HepG2 (cell line): ENCODE results near the gene SPACDR. TPM values are rescaled to one million over a fixed set of nuclear protein-coding genes. Genes with fewer than 3 reads are reported as not detected.

Experiments
- ATAC-seq: fragments of 200-7000 bp; cut with Tn5 transposase; 3 replicates; pipeline ENCODE4 v1.9.1; 2020; ENCODE audit warnings: mild to moderate bottlenecking, moderate library complexity
- BruUV-seq: library from RNA; stranded (reverse); fragments of 400-500 nt; replicated peaks from 2 replicates; lab custom pipeline; 2021; lab: Mats Ljungman, UMichigan
- CTCF ChIA-PET: fragments of 300-600 bp; formaldehyde crosslinking; extraction: SDS; loops from one replicate; lab custom pipeline; 2021; ENCODE audit warnings: low total read pairs, inconsistent platforms, low intra/inter-chr PET ratio; lab: Yijun Ruan, JAX
- POLR2A ChIA-PET: fragments of 350-600 bp; sonication (Branson Sonifier 250); formaldehyde crosslinking; loops from one replicate; lab custom pipeline; 2020; ENCODE audit warnings: antibody characterized with exemption, inconsistent platforms; lab: Yijun Ruan, JAX
- DNase-seq: peaks from one replicate; pipeline ENCODE4 v3.0.0-alpha.2; 2015; ENCODE audit warnings: low spot score
- FAIRE-seq: peaks from 3 replicates; lab custom pipeline; 2011; peaks lifted over from hg19 to GRCh38; lab: Jason Lieb, UNC
- H2AFZ ChIP-seq: one replicate; pipeline ENCODE4 v1.6.1; 2011; ENCODE audit warnings: low read length, inconsistent platforms
- H3K27ac ChIP-seq: fragments of 300-600 bp; 3 replicates; pipeline ENCODE4 v1.8.0; 2011; ENCODE audit warnings: mixed run types, mild to moderate bottlenecking, mixed read lengths, low read length, inconsistent platforms; ENCODE audit not compliant: insufficient read depth; ENCODE audit errors: extremely low read length
- H3K27me3 ChIP-seq, 2 experiments: fragments of 200-600 bp in 1 of 2; 2 replicates in 1 of 2; 3 replicates in 1 of 2; pipeline versions ENCODE4 v1.6.0 to v1.8.0; 2011; ENCODE audit warnings: low read length in 2 of 2, mild to moderate bottlenecking in 2 of 2, moderate library complexity in 2 of 2, inconsistent platforms in 1 of 2; ENCODE audit not compliant: insufficient read depth in 2 of 2, control insufficient read depth in 1 of 2
- H3K36me3 ChIP-seq, 2 experiments: fragments of 200-600 bp in 1 of 2; replicated peaks in 1 of 2; 2 replicates in 1 of 2; 3 replicates in 1 of 2; pipeline versions ENCODE4 v1.5.1 to v1.8.0; 2011; ENCODE audit warnings: low read length in 2 of 2, inconsistent platforms in 1 of 2; ENCODE audit not compliant: insufficient read depth in 2 of 2, control insufficient read depth in 1 of 2
- H3K4me1 ChIP-seq: 2 replicates; pipeline ENCODE4 v1.5.1; 2012; ENCODE audit warnings: low read length, inconsistent platforms; ENCODE audit not compliant: insufficient read depth
- H3K4me2 ChIP-seq: 2 replicates; pipeline ENCODE4 v1.6.0; 2011; ENCODE audit warnings: low read depth, low read length, inconsistent platforms
- H3K4me3 ChIP-seq, 3 experiments: fragments of 200-600 bp in 1 of 3; sonication (generic), shearing (Covaris generic) in 1 of 3; replicated peaks in 1 of 3; 2 replicates each; pipeline ENCODE4 v1.5.1; 2011 to 2016; ENCODE audit warnings: low read length in 3 of 3, inconsistent platforms in 2 of 3, low read depth in 2 of 3, mild to moderate bottlenecking in 2 of 3, control low read depth in 1 of 3, mixed read lengths in 1 of 3; ENCODE audit not compliant: insufficient read depth in 1 of 3
- H3K79me2 ChIP-seq: one replicate; pipeline ENCODE4 v1.6.1; 2011; ENCODE audit warnings: low read length, inconsistent platforms; ENCODE audit not compliant: insufficient read depth
- H3K9ac ChIP-seq: 2 replicates; pipeline ENCODE4 v1.6.0; 2011; ENCODE audit warnings: mild to moderate bottlenecking, low read depth, low read length, inconsistent platforms; ENCODE audit not compliant: insufficient read depth
- H3K9me3 ChIP-seq: 2 replicates; pipeline ENCODE4 v1.5.1; 2012; ENCODE audit warnings: mild to moderate bottlenecking, low read length
- H4K20me1 ChIP-seq: 2 replicates; pipeline ENCODE4 v1.6.0; 2011; ENCODE audit warnings: inconsistent platforms, mild to moderate bottlenecking, low read length, moderate library complexity; ENCODE audit not compliant: insufficient read depth
- ARNTL ChIP-seq: sonication (generic); formaldehyde crosslinking; IDR thresholded peaks from 2 replicates; pipeline ENCODE4 v1.4.0; 2020; ENCODE audit warnings: mild to moderate bottlenecking, missing genetic modification reagents
- ATAD3A ChIP-seq: sonication (generic); formaldehyde crosslinking; IDR thresholded peaks from 2 replicates; pipeline ENCODE4 v1.4.0; 2020; ENCODE audit warnings: missing genetic modification reagents
- FOSL2 ChIP-seq: sonication (generic); formaldehyde crosslinking; IDR thresholded peaks from 2 replicates; pipeline ENCODE4 v1.4.0; 2020; ENCODE audit warnings: missing genetic modification reagents
- FOXO4 ChIP-seq: sonication (generic); formaldehyde crosslinking; conservative IDR thresholded peaks from 2 replicates; pipeline ENCODE4 v1.8.1; 2023; ENCODE audit warnings: missing genetic modification reagents
- NFIB ChIP-seq: sonication (generic); formaldehyde crosslinking; IDR thresholded peaks from 2 replicates; pipeline ENCODE4 v1.9.0; 2021; ENCODE audit warnings: missing genetic modification reagents, mild to moderate bottlenecking, borderline replicate concordance
- SMC3 ChIP-seq: IDR thresholded peaks from 2 replicates; pipeline ENCODE4 v1.6.1; 2011; ENCODE audit warnings: low read length, improper control_type of control experiment
- STAG1 ChIP-seq: sonication (generic); formaldehyde crosslinking; IDR thresholded peaks from 2 replicates; pipeline ENCODE4 v1.4.0; 2020; ENCODE audit warnings: missing genetic modification reagents
- ZNF10 ChIP-seq: sonication (generic); formaldehyde crosslinking; IDR thresholded peaks from 2 replicates; pipeline ENCODE4 v1.4.0; 2020; ENCODE audit warnings: mild to moderate bottlenecking, low read depth, missing genetic modification reagents, borderline replicate concordance
- ZNF607 ChIP-seq: sonication (generic); formaldehyde crosslinking; IDR thresholded peaks from 2 replicates; pipeline ENCODE4 v1.5.1; 2020; ENCODE audit warnings: missing genetic modification reagents, mild to moderate bottlenecking, borderline replicate concordance
- WGBS: methylation state at CpG from one replicate; pipeline ENCODE4 v1.1.6; 2017; ENCODE audit warnings: low lambda C conversion rate; 5-methylcytosine and 5-hydroxymethylcytosine counted together
- in situ Hi-C: cut with HindIII; loops from 2 replicates; pipeline ENCODE4 v1.10.0; 2017; ENCODE audit warnings: low pct_unique_long_range_greater_than_20kb; ENCODE audit not compliant: extremely low pct_ligation_motif_present
- intact Hi-C: fragments of 100-400 bp; cut with micrococcal nuclease; formaldehyde crosslinking; loops from one replicate; pipeline ENCODE4 v1.10.0; 2022; ENCODE audit not compliant: unreplicated experiment
- polyA plus RNA-seq, 8 experiments: library from polyadenylated mRNA; depleted of rRNA in 3 of 8; stranded (reverse) in 7 of 8; unstranded in 1 of 8; fragments of >200 nt; fragmentation: Illumina TruSeq in 4 of 8; extraction: Trizol in 4 of 8; gene quantifications; 2 replicates each; pipeline versions ENCODE4 v1.2.1 to v1.2.3, GENCODE V29; 2011 to 2016; ENCODE audit warnings: low read depth in 4 of 8, missing spikeins in 1 of 8, mixed read lengths in 1 of 8; ENCODE audit not compliant: insufficient read depth in 1 of 8
- total RNA-seq, 5 experiments: library from RNA; depleted of rRNA; stranded (reverse); fragments of >200 nt; fragmentation: Illumina TruSeq; extraction: Trizol; gene quantifications; 2 replicates each; pipeline ENCODE4 v1.2.3, GENCODE V29; 2016; ENCODE audit warnings: low read depth in 1 of 5
- TF ChIP-seq, protein P1 (sequence below): sonication (generic); formaldehyde crosslinking; IDR thresholded peaks from 2 replicates; pipeline ENCODE4 v1.4.0; 2020; ENCODE audit warnings: mild to moderate bottlenecking, missing genetic modification reagents
- TF ChIP-seq, protein P2 (sequence below): sonication (generic); formaldehyde crosslinking; IDR thresholded peaks from 2 replicates; pipeline ENCODE4 v1.5.0; 2020; ENCODE audit warnings: mild to moderate bottlenecking, missing genetic modification reagents, moderate library complexity
- TF ChIP-seq, protein P3 (sequence below): sonication (generic); formaldehyde crosslinking; IDR thresholded peaks from 2 replicates; pipeline ENCODE4 v1.5.1; 2020; ENCODE audit warnings: mild to moderate bottlenecking, missing genetic modification reagents, borderline replicate concordance

Gene SPACDR
- total and polyA plus RNA-seq, 2 of the 13 experiments (the other 11 are each of a cell fraction or from before 2014, with no cell fraction given), result 0.41 TPM; not detected in 1

DNA sequence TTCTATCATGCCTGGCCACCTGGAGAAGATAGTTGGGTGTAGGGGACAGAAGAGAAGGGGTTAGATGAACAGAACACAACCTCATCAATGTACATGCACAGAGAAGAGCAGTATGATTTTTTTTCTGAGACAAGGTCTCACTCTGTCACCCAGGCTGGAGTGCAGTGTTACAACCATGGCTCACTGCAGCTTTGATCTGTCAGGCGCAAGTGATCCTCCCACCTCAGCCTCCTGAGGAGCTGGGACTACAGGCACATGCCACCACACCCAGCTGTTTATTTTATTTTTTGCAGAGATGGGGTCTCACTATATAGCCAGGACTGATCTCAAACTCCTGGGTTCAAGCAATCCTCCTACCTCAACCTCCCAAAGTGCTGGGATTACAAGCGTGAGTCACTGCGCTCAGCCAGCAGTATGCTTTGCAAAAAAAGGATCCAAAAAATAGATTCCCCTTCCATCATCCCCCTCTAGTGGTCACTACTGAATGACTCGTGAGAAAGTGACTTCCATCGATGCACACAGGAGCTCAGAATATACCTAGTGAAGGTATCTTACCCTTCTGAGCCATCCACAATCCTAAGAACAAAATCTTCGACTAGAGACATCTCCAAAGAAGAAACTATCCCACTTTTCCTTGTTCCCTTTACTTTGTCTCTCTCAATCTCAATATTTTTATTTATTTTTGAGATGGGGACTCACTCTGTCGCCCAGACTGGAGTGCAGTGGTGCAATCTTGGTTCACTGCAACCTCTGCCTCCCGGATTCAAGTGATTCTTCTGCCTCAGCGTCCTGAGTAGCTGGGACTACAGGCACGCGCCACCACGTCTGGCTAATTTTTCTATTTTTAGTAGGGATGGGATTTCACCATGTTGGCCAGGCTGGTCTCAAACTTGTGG, 56.5 kb downstream of the SPACDR start:
- CTCF ChIA-PET, result interaction anchor here (1.2 to 1.3 kb wide), 2 partner anchors 34 to 43 kb away, joined by 3 read pairs; no protein-coding TSS in a partner anchor
- Histone ChIP-seq H3K4me3 (no peak overlapping the region), H2AFZ (no peak overlapping the region)
- TF ChIP-seq ATAD3A (CRISPR knock-in tag) (no peak), SMC3 (peak; percentile 47; the same call in 1 of the 2 replicates), ARNTL (CRISPR knock-in tag) (no peak), NFIB (CRISPR knock-in tag) (no peak), STAG1 (CRISPR knock-in tag) (peak; percentile 70), FOSL2 (CRISPR knock-in tag) (peak; percentile 47; the same call in 1 of the 2 replicates), ZNF607 (no peak), ZNF10 (CRISPR knock-in tag) (no peak), FOXO4 (0 out of 2 replicates have a peak, but pooled peaks have one; percentile 49)
- TF ChIP-seq, protein P1, sequence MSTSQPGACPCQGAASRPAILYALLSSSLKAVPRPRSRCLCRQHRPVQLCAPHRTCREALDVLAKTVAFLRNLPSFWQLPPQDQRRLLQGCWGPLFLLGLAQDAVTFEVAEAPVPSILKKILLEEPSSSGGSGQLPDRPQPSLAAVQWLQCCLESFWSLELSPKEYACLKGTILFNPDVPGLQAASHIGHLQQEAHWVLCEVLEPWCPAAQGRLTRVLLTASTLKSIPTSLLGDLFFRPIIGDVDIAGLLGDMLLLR (CRISPR knock-in tag), result no peak
- TF ChIP-seq, protein P2, sequence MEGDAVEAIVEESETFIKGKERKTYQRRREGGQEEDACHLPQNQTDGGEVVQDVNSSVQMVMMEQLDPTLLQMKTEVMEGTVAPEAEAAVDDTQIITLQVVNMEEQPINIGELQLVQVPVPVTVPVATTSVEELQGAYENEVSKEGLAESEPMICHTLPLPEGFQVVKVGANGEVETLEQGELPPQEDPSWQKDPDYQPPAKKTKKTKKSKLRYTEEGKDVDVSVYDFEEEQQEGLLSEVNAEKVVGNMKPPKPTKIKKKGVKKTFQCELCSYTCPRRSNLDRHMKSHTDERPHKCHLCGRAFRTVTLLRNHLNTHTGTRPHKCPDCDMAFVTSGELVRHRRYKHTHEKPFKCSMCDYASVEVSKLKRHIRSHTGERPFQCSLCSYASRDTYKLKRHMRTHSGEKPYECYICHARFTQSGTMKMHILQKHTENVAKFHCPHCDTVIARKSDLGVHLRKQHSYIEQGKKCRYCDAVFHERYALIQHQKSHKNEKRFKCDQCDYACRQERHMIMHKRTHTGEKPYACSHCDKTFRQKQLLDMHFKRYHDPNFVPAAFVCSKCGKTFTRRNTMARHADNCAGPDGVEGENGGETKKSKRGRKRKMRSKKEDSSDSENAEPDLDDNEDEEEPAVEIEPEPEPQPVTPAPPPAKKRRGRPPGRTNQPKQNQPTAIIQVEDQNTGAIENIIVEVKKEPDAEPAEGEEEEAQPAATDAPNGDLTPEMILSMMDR (CRISPR knock-in tag), result peak; percentile 75
- TF ChIP-seq, protein P3, sequence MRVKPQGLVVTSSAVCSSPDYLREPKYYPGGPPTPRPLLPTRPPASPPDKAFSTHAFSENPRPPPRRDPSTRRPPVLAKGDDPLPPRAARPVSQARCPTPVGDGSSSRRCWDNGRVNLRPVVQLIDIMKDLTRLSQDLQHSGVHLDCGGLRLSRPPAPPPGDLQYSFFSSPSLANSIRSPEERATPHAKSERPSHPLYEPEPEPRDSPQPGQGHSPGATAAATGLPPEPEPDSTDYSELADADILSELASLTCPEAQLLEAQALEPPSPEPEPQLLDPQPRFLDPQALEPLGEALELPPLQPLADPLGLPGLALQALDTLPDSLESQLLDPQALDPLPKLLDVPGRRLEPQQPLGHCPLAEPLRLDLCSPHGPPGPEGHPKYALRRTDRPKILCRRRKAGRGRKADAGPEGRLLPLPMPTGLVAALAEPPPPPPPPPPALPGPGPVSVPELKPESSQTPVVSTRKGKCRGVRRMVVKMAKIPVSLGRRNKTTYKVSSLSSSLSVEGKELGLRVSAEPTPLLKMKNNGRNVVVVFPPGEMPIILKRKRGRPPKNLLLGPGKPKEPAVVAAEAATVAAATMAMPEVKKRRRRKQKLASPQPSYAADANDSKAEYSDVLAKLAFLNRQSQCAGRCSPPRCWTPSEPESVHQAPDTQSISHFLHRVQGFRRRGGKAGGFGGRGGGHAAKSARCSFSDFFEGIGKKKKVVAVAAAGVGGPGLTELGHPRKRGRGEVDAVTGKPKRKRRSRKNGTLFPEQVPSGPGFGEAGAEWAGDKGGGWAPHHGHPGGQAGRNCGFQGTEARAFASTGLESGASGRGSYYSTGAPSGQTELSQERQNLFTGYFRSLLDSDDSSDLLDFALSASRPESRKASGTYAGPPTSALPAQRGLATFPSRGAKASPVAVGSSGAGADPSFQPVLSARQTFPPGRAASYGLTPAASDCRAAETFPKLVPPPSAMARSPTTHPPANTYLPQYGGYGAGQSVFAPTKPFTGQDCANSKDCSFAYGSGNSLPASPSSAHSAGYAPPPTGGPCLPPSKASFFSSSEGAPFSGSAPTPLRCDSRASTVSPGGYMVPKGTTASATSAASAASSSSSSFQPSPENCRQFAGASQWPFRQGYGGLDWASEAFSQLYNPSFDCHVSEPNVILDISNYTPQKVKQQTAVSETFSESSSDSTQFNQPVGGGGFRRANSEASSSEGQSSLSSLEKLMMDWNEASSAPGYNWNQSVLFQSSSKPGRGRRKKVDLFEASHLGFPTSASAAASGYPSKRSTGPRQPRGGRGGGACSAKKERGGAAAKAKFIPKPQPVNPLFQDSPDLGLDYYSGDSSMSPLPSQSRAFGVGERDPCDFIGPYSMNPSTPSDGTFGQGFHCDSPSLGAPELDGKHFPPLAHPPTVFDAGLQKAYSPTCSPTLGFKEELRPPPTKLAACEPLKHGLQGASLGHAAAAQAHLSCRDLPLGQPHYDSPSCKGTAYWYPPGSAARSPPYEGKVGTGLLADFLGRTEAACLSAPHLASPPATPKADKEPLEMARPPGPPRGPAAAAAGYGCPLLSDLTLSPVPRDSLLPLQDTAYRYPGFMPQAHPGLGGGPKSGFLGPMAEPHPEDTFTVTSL (CRISPR knock-in tag), result no peak
- TF ChIP-seq, all 625 proteins: peak for 5
- Histone ChIP-seq H3K27me3 (peaks cover 0 to 12% of the 10 kb centered on the region in 2 experiments; a peak in 4 of 5 replicates), H3K9ac (no peak overlapping the region), H3K79me2 (no peaks in the 10 kb centered on the region), H3K27ac (no peak overlapping the region), H3K9me3 (no peaks in the 10 kb centered on the region), H3K4me1 (no peaks in the 10 kb centered on the region), H3K4me2 (no peak overlapping the region), H4K20me1 (no peaks in the 10 kb centered on the region), H3K36me3 (no peaks in the 10 kb centered on the region)
- WGBS, result 40% methylated on average over 12 of the region's 12 CpGs
- no TSS peak for BruUV-seq
- POLR2A ChIA-PET, result interaction anchor here (1.0 to 1.3 kb wide), 2 partner anchors 21 to 25 kb away, joined by 3 to 8 read pairs; partner anchors contain the start of genes MEPCE and ZCWPW1
- intact Hi-C loops (no loop called here), in situ Hi-C loops (no loop called here)
- ATAC-seq, result peak; percentile 87
- peak; percentile 57 for FAIRE-seq
- DNase-seq, result peak; percentile 44
